Adrenal gland (tissue), 5 donors: ENCODE measurements around the gene CYP2U1.

Source experiments
- POLR2A ChIP-seq, 2 donors: fragments of 450-650 bp; IDR thresholded peaks; one replicate each; pipeline ENCODE4 v1.6.1; 2017; ENCODE audit warnings: antibody characterized with exemption in 2 of 2, mild to moderate bottlenecking in 2 of 2, moderate library complexity in 1 of 2
- TF ChIP-seq, protein P1 (sequence below), 6 experiments: fragments of 450-650 bp in 4 of 6; fragments of 200-600 bp in 2 of 6; sonication (generic) in 1 of 6; IDR thresholded peaks; 1 replicate in 5 of 6; 2 replicates in 1 of 6; pipeline versions ENCODE4 v1.5.1 to v1.8.0; 2016 to 2021; ENCODE audit warnings: antibody characterized with exemption in 6 of 6, mild to moderate bottlenecking in 2 of 6, moderate library complexity in 1 of 6
- donor health status: DM: no; HTN: no; CAD: no.

DNA sequence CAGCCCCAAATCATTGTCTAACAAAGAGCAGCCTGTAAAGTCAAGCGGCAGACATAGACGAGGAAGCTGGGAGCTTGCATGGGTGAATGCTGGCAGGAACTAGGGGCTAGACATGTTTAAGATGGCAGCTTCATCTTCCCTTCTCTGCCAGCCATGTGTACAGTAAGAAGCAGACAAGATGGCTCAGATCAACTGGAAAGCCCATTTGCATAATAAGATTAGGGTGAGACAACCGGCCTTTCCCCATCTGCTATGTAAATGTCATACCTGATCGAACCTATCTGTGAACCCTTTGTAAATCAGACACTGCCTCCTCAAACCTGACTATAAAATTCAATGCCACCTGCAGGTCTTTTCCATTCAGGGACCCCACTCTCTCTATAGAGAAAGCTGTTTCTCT is 35.6 kb downstream of the CYP2U1 start:
- TF ChIP-seq, protein P1, sequence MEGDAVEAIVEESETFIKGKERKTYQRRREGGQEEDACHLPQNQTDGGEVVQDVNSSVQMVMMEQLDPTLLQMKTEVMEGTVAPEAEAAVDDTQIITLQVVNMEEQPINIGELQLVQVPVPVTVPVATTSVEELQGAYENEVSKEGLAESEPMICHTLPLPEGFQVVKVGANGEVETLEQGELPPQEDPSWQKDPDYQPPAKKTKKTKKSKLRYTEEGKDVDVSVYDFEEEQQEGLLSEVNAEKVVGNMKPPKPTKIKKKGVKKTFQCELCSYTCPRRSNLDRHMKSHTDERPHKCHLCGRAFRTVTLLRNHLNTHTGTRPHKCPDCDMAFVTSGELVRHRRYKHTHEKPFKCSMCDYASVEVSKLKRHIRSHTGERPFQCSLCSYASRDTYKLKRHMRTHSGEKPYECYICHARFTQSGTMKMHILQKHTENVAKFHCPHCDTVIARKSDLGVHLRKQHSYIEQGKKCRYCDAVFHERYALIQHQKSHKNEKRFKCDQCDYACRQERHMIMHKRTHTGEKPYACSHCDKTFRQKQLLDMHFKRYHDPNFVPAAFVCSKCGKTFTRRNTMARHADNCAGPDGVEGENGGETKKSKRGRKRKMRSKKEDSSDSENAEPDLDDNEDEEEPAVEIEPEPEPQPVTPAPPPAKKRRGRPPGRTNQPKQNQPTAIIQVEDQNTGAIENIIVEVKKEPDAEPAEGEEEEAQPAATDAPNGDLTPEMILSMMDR (IDR thresholded peaks at IDR 0.05) = no peak
- no peak for TF ChIP-seq POLR2A (IDR thresholded peaks at IDR 0.05)
